Stimulated activated CD4-positive, alpha-beta T cell treated with anti-CD3 and anti-CD28 coated beads, Interleukin-2, amount 100 ng/mL, for 24 hours (primary cell): ENCODE measurements around the gene PLIN5.

Experiments used
- DNase-seq, 2 donors: peaks; one replicate each; pipeline ENCODE4 v3.0.0-alpha.2; 2020

The PLIN5 gene

DNA sequence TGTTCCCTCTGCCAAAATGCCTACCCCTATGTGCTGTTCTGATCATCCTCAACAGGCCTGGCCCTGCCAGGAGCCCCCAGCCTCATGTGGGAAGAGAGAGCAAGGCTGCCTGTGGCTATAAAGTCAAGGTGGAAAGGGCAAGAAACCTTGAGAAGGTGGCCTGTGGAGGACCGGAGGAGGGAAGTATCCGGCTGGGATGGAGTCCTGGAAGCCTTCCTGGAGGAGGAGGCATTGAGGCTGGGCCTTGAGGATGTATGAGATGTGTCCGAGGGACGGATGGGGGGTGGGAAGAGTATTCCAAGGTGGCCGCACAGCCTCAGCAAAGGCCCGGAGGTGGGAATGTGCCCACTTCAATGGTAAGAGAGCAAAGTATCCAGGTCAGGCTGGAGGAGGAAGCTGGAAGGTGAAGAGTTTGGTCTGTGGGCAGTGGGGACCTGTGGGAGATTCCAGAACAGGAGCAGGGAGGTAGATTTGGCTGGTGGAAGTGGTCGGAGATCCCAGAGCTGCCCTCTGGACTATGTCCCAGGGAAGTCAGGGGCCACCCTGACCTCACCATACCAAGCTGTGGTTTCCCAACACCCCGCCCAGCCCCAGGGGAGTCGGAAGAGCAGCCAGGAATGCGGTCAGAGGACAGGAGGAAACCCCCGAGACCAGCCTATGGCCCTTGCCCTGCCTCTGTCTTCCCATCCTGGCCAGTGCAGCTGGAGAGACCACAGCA lies 13.7 kb downstream of the PLIN5 start:
- no peak for DNase-seq

DNA sequence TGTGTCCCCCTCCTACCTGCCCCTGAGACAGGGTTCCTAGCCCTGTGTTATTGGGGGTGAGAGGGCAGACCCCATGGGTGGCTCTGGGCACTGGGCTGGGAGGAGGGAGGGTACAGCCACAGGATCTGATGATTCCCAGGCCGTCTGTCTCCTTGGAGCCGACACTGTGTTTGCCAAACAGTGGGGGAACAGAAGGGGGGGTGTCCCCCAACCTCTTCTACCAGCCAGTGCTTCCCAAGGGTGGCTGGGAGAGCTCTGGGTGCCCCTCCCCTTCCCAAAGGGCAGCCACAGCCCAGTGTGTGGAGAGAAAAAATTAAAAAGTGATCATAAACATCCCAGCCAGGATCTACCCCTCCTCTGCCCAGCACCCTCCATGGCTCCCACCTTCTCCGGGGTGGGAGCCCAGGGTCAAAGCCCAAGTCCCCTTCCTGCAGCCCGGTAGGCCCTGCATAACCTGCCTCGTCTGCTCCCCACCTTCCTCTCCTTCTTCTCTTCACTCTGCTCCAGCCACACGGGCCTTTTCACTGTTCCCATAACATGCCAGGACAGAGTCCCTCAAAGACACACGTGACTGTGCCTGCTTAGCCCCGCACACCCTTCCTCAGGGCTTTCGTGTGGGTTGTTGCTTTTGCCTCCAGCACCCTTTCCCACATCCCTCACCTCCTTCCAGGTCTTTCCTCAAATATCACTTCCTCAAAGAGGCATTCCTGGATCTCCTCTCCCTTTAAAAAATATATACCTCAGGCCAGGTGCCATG lies 15.3 kb downstream of the PLIN5 start:
- DNase-seq, result no peak

DNA sequence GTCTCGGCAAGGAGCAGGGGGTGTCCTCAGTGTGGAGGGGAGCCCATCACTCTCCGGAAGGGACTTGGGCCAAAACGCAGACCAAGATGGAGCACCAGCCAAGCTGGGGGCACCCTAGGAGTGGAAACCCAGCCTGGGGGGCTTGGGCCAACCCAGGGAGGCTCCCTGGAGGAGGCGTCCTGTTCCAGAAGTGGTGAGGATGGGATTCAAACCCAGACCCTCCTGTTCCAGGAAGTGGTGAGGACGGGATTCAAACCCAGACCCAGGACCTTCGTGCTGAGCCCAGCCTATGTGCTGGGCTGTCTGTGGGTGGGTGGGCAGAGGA lies 15.9 kb downstream of the PLIN5 start:
- no peak for DNase-seq

DNA sequence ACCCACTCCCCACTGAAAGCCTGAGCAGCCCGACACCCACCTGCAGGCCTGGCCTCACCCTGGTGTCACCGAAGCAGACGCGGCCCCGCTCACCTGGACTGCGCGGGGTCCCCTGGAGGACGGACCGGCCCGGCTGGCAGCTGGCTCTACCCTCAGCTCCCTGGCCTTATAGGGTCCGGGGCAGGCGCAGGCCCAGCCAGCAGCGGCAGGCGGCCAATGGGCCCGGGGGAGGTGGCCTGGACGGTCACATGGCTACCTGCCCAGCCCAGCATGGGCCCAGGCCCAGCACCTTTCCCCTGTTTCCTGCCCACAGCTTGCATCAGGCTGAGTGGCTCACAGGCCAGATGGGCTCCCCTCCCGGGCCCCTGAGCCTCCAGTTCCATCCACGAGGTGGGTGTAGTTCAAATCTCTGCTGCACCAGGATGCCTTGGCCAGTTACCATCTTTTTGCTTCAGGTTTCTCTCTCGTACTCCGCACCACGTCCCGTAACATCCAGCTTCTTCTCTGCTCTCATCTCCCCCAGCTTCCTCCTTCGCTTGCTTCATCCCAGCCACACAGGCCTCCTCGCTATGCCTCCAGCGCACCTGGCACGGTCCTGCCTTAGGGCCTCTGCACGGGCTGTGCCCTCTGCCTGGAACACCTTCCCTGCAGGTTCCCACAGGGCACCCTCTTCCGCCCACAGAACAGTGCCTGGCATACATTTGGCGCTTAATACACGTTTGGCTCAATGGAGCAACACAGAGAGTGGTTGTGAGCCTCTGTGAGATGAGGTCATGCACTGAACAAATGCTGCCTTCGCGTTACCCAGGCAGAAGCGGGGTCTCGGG lies 16.5 kb downstream of the PLIN5 start, which contains the start of gene PLIN4:
Gene PLIN4, minus strand, starts transcription at position 142 of the 827 bp plus-strand sequence. CDS start 214 bp downstream, outside the sequence.
- DNase-seq, result no peak

DNA sequence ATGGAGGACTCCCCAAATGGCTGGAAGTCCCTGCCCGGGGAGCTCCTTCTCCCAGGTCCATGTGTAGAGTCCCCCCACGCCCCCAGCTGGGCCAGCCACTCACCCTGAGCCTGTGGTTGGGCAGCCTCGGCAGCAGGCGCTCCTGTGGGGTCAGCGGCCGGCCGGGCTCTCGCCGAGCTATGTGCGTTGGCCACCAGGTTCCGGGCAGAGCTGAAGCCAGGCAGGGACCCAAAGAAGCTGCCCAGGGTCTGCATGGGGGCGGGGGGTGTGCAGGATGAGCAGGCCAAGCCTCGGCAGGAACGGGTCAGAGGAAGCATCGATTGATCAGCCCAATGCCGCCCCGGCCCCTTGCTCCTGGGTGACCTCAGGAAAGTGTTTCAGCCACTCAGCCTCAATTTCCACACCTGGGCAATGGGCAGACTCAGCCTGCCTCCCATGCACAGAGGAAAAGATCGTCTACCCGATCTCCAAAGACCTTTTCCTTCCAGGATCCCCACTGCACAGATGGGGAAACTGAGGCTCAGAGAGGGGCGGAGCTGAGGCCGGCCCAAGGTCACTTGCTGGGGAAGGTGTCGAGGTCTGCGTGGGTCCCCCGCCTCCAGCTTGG lies 17.5 kb downstream of the PLIN5 start:
- no peak for DNase-seq

DNA sequence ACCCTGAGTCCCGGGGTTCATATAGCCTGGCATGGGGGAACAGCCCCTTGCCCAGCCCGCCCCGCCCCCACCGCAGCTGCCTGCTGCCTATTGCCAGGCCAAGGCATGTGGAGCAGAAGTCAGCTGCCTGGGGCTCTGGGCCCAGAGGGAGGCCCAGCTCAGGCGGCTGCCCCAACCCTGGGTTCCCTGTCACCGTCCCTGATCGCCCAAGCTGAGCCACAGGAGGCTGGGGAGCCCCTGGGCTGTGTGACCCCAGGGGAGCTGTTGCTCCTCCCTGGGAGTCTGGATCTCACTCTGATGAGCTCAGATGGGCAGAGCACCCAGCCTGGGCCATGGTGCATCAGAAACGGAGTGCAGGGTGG lies 18.1 kb downstream of the PLIN5 start:
- DNase-seq, result no peak

DNA sequence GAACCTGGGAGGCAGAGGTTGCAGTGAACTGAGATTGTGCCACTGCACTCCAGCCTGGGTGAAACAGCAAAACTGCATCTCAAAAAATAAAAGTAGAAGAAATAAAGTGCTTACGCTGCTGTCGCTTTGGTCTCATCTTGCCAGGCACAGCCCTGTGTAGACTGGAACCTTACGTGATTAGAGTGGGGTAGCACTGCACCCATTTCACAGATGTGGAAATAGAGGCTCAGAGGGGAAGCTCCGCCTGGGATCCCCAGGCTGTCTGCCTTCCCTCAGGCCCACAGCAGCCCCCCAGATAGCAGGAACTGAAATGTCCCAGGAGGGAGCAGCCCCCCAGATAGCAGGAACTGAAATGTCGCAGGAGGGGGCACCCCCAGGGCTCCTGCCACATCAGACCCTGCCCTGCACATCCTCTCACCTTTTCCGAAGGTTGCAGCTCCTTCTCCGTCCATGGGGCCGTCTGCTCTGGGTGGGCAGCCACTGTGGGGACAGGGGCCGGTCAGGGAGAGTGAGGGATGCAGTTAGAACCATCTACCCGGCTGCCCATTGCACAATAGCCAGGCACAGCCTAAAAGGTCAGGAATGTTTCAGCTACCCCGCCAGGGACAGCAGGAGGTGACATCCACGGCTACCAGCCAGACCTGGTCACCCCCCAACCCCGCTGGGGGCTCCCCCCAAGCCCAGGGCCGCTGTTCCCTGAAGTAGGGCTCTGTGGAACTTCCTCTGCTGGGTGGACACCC lies 18.7 kb downstream of the PLIN5 start:
- no peak for DNase-seq

DNA sequence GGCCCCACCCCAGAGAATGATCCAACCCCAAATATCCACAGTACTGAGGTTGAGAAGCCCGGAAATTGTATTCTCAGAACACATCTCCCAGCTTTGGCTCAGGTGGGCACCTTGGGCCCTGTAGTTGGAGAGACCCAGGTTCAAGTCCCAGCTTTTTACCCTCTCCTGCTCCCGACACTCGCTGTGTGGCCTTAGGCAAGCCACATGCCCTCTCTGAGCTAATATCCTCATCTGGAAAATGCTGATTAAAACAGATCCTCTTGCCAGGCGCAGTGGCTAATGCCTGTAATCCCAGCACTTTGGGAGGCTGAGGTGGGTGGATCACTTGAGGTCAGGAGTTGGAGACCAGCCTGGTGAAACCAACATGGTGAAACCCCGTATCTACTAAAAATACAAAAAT lies 19.3 kb downstream of the PLIN5 start:
- DNase-seq, result no peak

DNA sequence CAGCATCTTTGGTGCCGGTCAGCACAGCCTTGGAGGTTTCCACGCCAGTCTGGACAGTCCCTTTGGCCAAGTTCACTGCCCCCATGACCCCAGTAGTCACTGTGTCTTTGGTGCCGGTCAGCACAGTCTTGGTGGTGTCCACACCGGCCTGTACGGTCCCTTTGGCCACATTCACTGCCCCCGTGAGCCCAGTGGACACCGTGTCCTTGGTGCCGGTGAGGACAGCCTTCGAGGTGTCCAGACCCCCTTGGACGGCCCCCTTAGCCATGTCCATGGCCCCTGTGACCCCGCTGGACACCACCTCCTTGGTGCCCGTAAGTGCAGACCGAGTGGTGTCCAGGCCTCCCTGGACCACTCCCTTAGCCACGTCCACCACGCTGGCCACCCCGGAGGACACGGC lies 21.8 kb downstream of the PLIN5 start:
- DNase-seq, result no peak

DNA sequence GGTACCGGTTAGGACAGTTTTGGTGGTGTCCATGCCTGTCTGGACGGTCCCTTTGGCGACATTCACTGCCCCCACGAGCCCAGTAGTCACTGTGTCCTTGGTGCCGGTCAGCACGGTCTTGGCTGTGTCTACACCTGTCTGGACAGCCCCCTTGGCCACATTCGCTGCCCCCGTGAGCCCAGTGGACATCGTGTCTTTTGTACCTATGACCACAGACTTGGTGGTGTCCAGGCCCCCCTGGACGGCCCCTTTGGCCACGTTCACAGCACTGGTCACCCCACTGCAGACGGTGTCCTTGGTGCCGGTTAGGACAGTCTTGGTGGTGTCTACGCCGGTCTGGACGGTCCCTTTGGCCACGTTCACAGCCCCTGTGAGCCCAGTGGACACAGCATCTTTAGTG lies 23.0 kb downstream of the PLIN5 start:
- DNase-seq, result no peak

DNA sequence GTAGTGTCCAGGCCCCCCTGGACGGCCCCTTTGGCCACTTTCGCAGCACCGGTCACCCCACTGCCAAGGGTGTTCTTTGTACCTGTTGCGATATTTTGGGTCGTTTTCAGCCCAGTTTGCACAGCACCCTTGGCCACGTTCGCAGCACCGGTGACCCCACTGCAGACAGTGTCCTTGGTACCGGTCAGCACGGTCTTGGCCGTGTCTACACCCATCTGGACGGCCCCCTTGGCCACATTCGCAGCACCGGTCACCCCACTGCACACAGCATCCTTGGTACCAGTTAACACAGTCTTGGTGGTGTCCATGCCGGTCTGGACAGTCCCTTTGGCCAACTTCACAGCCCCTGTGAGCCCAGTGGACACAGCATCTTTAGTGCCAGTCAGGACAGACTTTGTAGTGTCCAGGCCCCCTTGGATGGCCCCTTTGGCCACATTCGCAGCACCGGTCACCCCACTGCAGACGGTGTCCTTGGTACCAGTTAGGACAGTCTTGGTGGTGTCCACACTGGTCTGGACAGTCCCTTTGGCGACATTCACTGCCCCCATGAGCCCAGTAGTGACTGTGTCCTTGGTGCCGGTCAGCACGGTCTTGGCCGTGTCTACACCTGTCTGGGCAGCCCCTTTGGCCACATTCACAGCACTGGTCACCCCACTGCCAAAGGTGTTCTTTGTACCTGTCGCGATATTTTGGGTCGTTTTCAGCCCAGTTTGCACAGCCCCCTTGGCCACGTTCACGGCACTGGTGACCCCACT lies 23.5 kb downstream of the PLIN5 start:
- no peak for DNase-seq

DNA sequence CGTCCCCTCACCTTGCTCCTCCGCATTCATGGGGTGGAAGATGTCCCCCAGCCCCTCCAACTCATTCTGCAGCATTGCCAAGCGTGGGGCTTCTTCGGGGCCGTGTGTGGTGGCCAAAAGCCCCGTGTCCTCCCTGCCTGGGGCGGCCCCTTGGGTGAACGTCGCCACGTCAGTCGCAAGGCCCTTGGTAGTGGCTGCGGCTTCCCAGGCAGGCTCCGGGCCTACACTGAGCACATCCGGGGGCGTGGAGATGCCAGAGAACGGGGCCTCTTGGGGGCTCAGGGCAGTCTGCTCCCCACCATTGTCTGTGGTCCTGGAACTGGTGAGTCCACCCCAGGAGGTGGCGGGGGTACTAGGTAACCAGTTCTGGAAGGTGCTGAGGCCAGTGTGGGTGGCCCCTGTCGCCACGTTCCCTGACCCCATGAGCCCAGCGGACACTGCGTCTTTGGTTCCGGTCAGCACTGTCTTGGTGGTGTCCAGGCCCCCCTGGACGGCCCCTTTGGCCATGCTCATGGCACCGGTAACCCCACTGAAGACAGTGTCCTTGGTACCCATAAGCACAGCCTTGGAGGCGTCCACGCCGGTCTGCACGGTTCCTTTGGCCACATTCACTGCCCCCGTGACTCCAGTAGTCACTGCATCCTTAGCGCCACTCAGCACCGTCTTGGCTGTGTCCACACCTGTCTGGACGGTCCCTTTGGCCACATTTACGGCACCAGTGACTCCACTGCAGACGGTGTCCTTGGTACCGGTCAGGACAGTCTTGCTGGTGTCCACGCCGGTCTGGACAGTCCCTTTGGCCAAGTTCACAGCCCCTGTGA lies 24.4 kb downstream of the PLIN5 start:
- no peak for DNase-seq

DNA sequence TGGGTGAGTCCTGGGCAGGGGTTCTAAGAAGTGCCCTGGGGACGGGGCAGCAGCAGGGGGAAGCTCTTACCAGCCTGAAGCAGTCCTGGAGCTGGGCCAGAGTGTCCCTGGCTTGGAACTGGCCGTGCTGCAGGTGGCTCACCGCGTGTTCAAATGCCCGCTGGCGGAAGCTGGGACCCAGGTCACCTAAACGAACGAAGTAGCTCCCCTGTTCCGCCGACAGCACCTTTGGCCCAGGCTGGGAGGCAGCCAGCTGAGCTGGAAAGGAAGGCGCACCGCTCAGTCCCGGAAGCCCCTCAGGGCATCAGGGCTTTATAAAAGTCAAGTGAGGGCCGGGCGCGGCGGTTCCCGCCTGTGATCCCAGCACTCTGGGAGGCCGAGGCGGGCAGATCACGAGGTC lies 26.3 kb downstream of the PLIN5 start:
- no peak for DNase-seq

DNA sequence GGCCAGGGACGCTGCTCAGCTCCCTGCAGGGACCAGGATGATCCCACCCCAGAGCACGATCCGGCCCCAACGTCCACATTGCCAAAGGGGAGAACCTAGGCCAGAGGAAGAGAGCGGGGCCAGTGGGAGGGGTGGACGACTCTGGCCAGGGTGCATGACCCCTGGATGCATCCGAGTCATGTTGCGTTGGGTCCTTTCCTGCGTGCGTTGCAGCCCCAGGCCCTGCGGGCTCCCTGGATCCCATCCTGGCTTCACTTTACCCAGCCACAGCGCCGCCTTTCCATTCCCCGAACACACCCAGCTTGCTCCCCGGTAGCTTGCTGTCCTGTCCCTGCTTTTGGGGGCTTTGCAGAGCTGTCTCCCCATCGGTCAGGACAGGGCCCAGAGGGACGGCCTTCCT lies 27.2 kb downstream of the PLIN5 start:
- DNase-seq, result no peak

DNA sequence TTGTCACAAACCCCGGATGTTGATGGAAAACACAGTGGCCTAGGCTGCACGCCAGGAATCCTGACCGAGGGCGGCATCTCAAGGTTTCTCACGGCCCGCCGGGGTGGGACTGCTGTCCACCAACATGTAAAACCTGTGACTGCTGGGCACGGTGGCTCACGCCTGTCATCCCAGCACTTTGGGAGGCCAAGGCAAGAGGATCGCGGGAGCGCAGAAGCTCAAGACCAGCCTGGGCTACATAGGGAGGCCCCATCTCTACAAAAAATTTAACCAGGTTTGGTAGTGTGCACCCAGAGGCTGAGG lies 27.9 kb downstream of the PLIN5 start:
- no peak for DNase-seq

DNA sequence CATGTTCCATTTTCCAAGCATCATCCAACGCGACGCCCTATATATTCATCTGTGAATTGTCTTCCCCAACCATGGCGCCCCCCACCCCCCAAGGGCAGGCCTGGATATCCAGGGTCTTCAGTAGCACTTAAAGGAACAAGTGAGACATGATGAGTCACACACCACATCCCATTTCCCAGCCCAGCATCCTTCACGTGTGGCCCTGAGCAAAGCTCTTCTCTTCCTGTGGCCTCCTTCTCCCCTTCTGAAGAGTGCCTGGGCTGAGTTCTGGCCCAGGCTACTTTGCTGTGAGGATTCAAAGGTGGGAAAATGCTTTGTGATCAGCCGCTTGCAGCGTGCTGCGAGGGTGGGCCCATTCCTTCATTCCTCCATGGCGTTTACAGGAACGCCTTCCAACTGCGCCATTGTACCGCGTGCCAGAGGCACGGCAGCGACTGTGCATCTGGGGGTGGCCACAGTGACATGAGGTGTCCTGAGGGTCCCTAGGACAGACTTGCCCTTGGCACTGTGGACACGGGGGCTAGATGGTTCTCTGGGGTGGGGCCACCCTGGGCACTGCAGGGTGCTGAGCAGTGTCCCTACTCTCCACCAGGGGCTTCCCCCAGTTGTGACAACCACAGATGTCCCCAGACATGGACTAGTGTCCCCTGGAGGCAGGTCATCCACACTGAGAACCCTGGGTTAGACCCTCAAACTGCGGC lies 28.4 kb downstream of the PLIN5 start:
- DNase-seq, result no peak

DNA sequence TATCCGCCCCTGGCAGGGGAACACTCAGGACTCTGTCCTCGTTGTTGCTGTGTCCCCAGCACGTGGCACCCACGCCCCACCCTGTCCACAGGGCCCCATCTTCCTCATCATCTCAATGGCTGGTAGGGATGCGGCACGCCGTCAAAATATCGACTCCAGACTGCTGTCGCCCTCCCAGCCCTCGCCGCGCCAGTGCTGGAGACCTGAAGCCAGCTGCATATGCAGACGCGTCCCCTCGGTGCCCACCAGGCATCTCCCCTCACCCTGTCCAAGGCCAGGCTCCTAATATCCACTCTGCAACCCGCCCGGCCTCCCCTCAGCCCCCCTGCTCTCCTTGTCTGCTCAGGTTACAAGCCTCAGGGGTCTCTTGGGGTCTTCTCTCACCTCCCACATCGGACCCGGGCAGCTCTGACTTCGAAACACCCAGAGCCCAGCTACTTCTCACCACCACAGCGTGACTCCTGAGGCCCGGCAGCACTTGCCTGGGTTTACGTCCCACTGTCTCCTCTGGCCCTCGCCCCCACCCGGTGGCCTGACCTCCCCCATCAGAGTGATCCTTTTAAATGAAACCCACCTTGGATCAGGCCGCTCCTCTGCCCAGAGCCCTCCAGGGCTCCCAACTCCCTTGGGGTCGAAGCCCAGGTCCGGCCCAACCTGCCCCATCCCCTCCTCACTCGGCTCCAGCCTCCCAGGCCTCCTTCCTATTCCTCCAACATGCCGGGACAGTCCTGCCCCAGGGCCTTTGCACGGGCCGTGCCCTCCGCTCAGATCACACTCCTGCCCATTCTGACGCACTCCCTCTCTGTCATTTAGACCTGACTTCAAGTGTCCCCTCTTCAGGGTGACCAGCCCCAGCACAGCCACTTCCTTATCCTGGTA lies 29.2 kb downstream of the PLIN5 start:
- no peak for DNase-seq

DNA sequence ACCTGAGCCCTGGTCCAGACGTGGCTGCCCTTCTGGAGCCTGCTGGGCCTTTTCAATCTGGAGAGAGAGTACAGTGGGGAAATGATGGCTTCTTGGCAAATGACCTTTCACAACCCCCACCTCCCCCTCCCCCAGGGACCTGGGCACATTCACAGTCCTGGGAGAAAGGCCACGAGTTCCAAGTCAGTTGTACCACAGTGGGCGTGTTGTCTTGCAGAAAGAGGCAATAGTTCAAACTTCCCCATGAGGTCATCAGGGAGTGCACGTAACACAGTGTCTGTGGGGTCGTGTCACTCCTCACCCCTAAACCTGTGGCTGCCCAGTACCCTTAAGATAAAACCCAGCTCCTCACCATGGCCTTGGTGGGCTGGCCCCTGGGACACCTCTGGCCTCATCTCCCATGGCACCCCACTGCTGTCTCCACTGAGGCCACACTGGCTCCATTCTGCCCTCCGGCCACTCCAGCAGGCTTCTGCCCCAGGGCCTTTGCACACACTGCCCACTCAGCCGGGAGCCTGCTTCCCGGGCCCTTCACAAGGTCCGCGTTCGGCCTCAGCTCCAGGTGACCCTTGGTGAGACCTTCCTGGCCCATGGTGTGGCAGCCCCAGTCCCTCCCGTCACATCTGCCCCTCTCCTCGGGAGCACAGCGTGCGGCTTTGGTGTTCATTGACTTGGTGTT lies 30.0 kb downstream of the PLIN5 start:
- DNase-seq, result no peak

DNA sequence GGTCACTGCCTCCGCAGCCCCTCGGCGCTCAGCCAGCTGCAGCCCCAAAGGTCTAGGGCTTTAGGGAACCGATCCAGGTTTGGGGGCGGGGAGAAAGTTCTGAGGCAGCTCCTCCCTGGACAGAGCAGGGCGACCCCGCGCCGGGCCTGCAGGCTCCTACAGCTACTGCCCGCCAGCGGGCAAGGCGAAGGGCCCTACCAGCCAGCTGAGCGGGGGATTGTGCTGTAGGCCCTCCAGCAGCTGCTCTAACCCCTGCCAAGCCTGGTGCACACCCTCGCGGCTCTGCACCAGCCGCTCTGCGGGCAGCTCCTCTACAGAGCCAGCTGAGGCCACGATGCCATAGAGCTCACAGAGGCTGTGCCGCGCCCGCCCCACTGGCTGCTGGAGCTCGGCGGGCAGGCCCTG lies 30.7 kb downstream of the PLIN5 start:
- DNase-seq, result no peak
